B cell (primary cell): ENCODE data around the gene UNC5C. TPM values are rescaled to one million over a fixed set of nuclear protein-coding genes. Genes with fewer than 3 reads are reported as not detected.

Source experiments
- ATAC-seq: fragments of 200-7000 bp; cut with Tn5 transposase; one replicate; pipeline ENCODE4 v1.10.0; 2021; ENCODE audit warnings: low read depth, mild to moderate bottlenecking, moderate number of reproducible peaks, moderate library complexity
- CTCF ChIA-PET: fragments of 350-600 bp; sonication (Branson Sonifier 250); formaldehyde crosslinking; loops from one replicate; lab custom pipeline; 2021; ENCODE audit warnings: antibody characterized with exemption, inconsistent platforms; lab: Charles Lee
- POLR2A ChIA-PET: fragments of 350-600 bp; sonication (Branson Sonifier 250); formaldehyde crosslinking; loops from one replicate; lab custom pipeline; 2021; ENCODE audit warnings: antibody characterized with exemption; lab: Charles Lee
- DNase-seq: peaks from one replicate; pipeline ENCODE4 v3.0.0; 2013
- H2AFZ ChIP-seq: 2 replicates; pipeline ENCODE4 v1.6.1; 2012; ENCODE audit warnings: mild to moderate bottlenecking, low read depth, low read length; ENCODE audit not compliant: insufficient read depth, poor library complexity, severe bottlenecking
- H3K27ac ChIP-seq, 2 donors: 1 replicate in 1 of 2; 2 replicates in 1 of 2; pipeline ENCODE4 v1.5.1; 2012 to 2013; ENCODE audit warnings: low read length in 2 of 2, mild to moderate bottlenecking in 2 of 2, moderate library complexity in 1 of 2
- H3K27me3 ChIP-seq, 4 experiments: fragments of 200-600 bp in 1 of 4; sonication (generic) in 1 of 4; replicated peaks in 1 of 4; 1 replicate in 2 of 4; 2 replicates in 2 of 4; pipeline versions ENCODE4 v1.6.1 to v1.7.0; 2013 to 2016; ENCODE audit warnings: low read length in 3 of 4, mild to moderate bottlenecking in 2 of 4, mixed read lengths in 1 of 4, moderate library complexity in 1 of 4; ENCODE audit not compliant: insufficient read depth in 4 of 4, control insufficient read depth in 3 of 4; ENCODE audit errors: control extremely low read depth in 1 of 4
- H3K36me3 ChIP-seq, 2 experiments: replicated peaks in 1 of 2; 1 replicate in 1 of 2; 2 replicates in 1 of 2; pipeline versions ENCODE4 v1.6.1 to v1.7.1; 2013; ENCODE audit warnings: low read length in 1 of 2; ENCODE audit not compliant: insufficient read depth in 2 of 2, control insufficient read depth in 1 of 2; ENCODE audit errors: control extremely low read depth in 1 of 2, extremely low read depth in 1 of 2
- H3K4me1 ChIP-seq, 2 donors: fragments of 200-600 bp in 1 of 2; sonication (generic) in 1 of 2; 1 replicate in 1 of 2; 2 replicates in 1 of 2; pipeline versions ENCODE4 v1.5.1 to v1.6.1; 2013 to 2017; ENCODE audit warnings: low read length in 2 of 2; ENCODE audit not compliant: control insufficient read depth in 2 of 2, insufficient read depth in 2 of 2
- H3K4me2 ChIP-seq: replicated peaks from 2 replicates; pipeline ENCODE3; 2012; ENCODE audit warnings: mild to moderate bottlenecking, low read depth, low read length; ENCODE audit not compliant: poor library complexity, severe bottlenecking
- H3K4me3 ChIP-seq, 5 experiments: fragments of 200-600 bp in 1 of 5; sonication (generic) in 1 of 5; 1 replicate in 3 of 5; 2 replicates in 2 of 5; pipeline versions ENCODE4 v1.5.1 to v1.7.0; 2011 to 2016; ENCODE audit warnings: low read length in 4 of 5, mild to moderate bottlenecking in 4 of 5, low read depth in 2 of 5, control low read depth in 1 of 5, moderate library complexity in 1 of 5; ENCODE audit not compliant: insufficient read depth in 1 of 5; ENCODE audit errors: control extremely low read depth in 1 of 5, extremely low read depth in 1 of 5
- H3K79me2 ChIP-seq: fragments of 200-600 bp; sonication (generic); one replicate; pipeline ENCODE4 v1.6.0; 2016; ENCODE audit warnings: low read length; ENCODE audit not compliant: control insufficient read depth, insufficient read depth
- H3K9ac ChIP-seq: fragments of 200-600 bp; sonication (generic); 2 replicates; pipeline ENCODE4 v1.6.1; 2017; ENCODE audit warnings: mild to moderate bottlenecking, low read length, moderate library complexity
- H3K9me3 ChIP-seq, 3 donors: one replicate each; pipeline versions ENCODE4 v1.6.1 to v1.7.1; 2013; ENCODE audit warnings: low read length in 2 of 3; ENCODE audit not compliant: control insufficient read depth in 2 of 3, insufficient read depth in 1 of 3; ENCODE audit errors: control extremely low read depth in 1 of 3
- H4K20me1 ChIP-seq: 2 replicates; pipeline ENCODE4 v1.6.0; 2012; ENCODE audit warnings: mild to moderate bottlenecking, low read length; ENCODE audit not compliant: insufficient read depth, control insufficient read depth, poor library complexity, severe bottlenecking
- H3K27ac Mint-ChIP-seq: one replicate; pipeline ENCODE4 v1.8.0; 2021; ENCODE audit warnings: mixed read lengths
- H3K27me3 Mint-ChIP-seq: one replicate; pipeline ENCODE4 v1.8.0; 2021; ENCODE audit warnings: mixed read lengths
- H3K4me1 Mint-ChIP-seq: one replicate; pipeline ENCODE4 v1.8.0; 2021; ENCODE audit warnings: mixed read lengths
- H3K4me3 Mint-ChIP-seq: one replicate; pipeline ENCODE4 v1.8.0; 2021; ENCODE audit warnings: mixed read lengths
- H3K9me3 Mint-ChIP-seq: one replicate; pipeline ENCODE4 v1.8.0; 2022; ENCODE audit warnings: mixed read lengths; ENCODE audit not compliant: insufficient read depth
- EZH2 ChIP-seq: IDR thresholded peaks from 2 replicates; pipeline ENCODE4 v1.6.1; 2012; ENCODE audit warnings: borderline replicate concordance, low read depth, mild to moderate bottlenecking, moderate library complexity, low read length; ENCODE audit not compliant: insufficient read depth, poor library complexity, severe bottlenecking
- WGBS: methylation state at CpG from one replicate; pipeline ENCODE4 v1.1.5; 2013; ENCODE audit warnings: missing lambda C conversion rate; ENCODE audit not compliant: insufficient coverage; 5-methylcytosine and 5-hydroxymethylcytosine counted together
- intact Hi-C: fragments of 100-400 bp; cut with micrococcal nuclease; formaldehyde crosslinking; loops from one replicate; pipeline ENCODE4 v1.10.0; 2022
- polyA plus RNA-seq: library from polyadenylated mRNA; depleted of rRNA; stranded (reverse); fragments of >200 nt; gene quantifications from 2 replicates; pipeline ENCODE4 v1.2.3, GENCODE V29; 2012
- total RNA-seq, 2 donors: library from RNA; stranded (reverse); fragments of 120-200 nt in 1 of 2; gene quantifications; 1 replicate in 1 of 2; 2 replicates in 1 of 2; pipeline versions ENCODE4 v1.2.3 to v1.2.4, GENCODE V29; 2013 to 2022
- TF ChIP-seq, protein P1 (sequence below): fragments of 200-600 bp; IDR thresholded peaks from one replicate; pipeline ENCODE4 v1.8.0; 2022; ENCODE audit warnings: antibody characterized with exemption, mild to moderate bottlenecking

The UNC5C gene
- total and polyA plus RNA-seq, 2 donors (not counting 1 experiment from before 2014, with no cell fraction given), result not detected

DNA sequence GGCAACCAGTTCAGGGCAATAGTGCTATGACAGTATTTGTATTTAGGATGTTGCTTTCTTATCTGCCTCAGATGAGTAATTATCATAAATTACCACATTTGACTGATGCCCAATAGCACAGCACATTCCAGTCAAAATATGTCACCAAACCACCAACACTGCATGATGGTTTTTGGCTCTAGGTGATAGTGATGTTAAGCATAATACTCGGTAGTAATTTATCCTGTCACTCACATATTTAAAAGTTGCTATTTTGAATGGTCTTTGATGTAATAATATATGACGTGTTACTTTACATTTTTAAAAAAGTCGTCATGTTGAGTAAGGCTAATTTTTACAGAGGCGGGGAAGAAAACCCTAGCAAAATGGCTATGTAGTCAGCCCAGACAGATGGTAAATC, 42.5 kb downstream of the UNC5C start:
- Histone ChIP-seq H3K36me3 (no peaks in the 10 kb centered on the region), H3K79me2 (no peaks in the 10 kb centered on the region), H3K9ac (no peak overlapping the region), H3K4me1 (no peaks in the 10 kb centered on the region), H4K20me1 (no peaks in the 10 kb centered on the region), H3K4me3 (no peak overlapping the region), H2AFZ (no peak overlapping the region), H3K27ac (no peak overlapping the region), H3K4me2 (no peak overlapping the region), H3K27me3 (no peaks in the 10 kb centered on the region), H3K9me3 (no peaks in the 10 kb centered on the region)
- Mint-ChIP-seq H3K4me1 (no peaks in the 10 kb centered on the region), H3K9me3 (no peaks in the 10 kb centered on the region), H3K4me3 (no peak overlapping the region), H3K27ac (no peak overlapping the region), H3K27me3 (no peaks in the 10 kb centered on the region)
- ChIA-PET CTCF (no interaction called here), POLR2A (no interaction called here)
- TF ChIP-seq EZH2, result no peak
- TF ChIP-seq, protein P1, sequence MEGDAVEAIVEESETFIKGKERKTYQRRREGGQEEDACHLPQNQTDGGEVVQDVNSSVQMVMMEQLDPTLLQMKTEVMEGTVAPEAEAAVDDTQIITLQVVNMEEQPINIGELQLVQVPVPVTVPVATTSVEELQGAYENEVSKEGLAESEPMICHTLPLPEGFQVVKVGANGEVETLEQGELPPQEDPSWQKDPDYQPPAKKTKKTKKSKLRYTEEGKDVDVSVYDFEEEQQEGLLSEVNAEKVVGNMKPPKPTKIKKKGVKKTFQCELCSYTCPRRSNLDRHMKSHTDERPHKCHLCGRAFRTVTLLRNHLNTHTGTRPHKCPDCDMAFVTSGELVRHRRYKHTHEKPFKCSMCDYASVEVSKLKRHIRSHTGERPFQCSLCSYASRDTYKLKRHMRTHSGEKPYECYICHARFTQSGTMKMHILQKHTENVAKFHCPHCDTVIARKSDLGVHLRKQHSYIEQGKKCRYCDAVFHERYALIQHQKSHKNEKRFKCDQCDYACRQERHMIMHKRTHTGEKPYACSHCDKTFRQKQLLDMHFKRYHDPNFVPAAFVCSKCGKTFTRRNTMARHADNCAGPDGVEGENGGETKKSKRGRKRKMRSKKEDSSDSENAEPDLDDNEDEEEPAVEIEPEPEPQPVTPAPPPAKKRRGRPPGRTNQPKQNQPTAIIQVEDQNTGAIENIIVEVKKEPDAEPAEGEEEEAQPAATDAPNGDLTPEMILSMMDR, result no peak
- ATAC-seq (no peak), DNase-seq (no peak)
- no CpG with 5 or more reads among the region's 4 CpGs for WGBS
- intact Hi-C loops, result no loop called here

- Histone ChIP-seq H3K9me3 (no peaks in the 10 kb centered on the region), H2AFZ (no peak overlapping the region), H3K4me3 (no peak overlapping the region), H3K79me2 (no peaks in the 10 kb centered on the region), H3K4me1 (no peaks in the 10 kb centered on the region), H3K9ac (no peak overlapping the region), H3K36me3 (no peaks in the 10 kb centered on the region), H3K27ac (no peak overlapping the region), H4K20me1 (no peaks in the 10 kb centered on the region), H3K27me3 (no peaks in the 10 kb centered on the region), H3K4me2 (no peak overlapping the region)
- no peak for DNase-seq
- TF ChIP-seq, protein P1, result no peak
- no peak for TF ChIP-seq EZH2
- intact Hi-C loops, result no loop called here
- H3K4me3 Mint-ChIP-seq, result no peak overlapping the region
- H3K27ac Mint-ChIP-seq, result no peak overlapping the region
- POLR2A ChIA-PET, result no interaction called here
- no peaks in the 10 kb centered on the region for H3K9me3 Mint-ChIP-seq
- CTCF ChIA-PET, result no interaction called here
- no peaks in the 10 kb centered on the region for H3K4me1 Mint-ChIP-seq
- H3K27me3 Mint-ChIP-seq, result no peaks in the 10 kb centered on the region
- no peak for ATAC-seq
These were observed 43.0 kb downstream of the UNC5C start for GRCh38 chr4:95505799-95506198.
